Progenitor cell of endocrine pancreas (in vitro differentiated cells): Measurements from ENCODE around the gene ALDH1A1. TPM values are rescaled to one million over a fixed set of nuclear protein-coding genes. Genes with fewer than 3 reads are reported as not detected.

Experiments used
- DNase-seq: peaks from one replicate; pipeline ENCODE4 v3.0.0; 2021; ENCODE audit warnings: low spot score; ENCODE audit not compliant: unreplicated experiment
- H3K27ac Mint-ChIP-seq: 2 replicates; pipeline ENCODE4 v1.8.0; 2021; ENCODE audit warnings: mild to moderate bottlenecking, moderate library complexity, mixed read lengths
- H3K27me3 Mint-ChIP-seq: 2 replicates; pipeline ENCODE4 v1.8.0; 2021; ENCODE audit warnings: mixed read lengths
- H3K36me3 Mint-ChIP-seq: 2 replicates; pipeline ENCODE4 v1.8.0; 2022; ENCODE audit warnings: mixed read lengths; ENCODE audit not compliant: insufficient read depth
- H3K4me1 Mint-ChIP-seq: 2 replicates; pipeline ENCODE4 v1.8.0; 2021; ENCODE audit warnings: low read depth, mixed read lengths
- H3K4me3 Mint-ChIP-seq: 2 replicates; pipeline ENCODE4 v1.8.0; 2021; ENCODE audit warnings: low read depth, mild to moderate bottlenecking, moderate library complexity, mixed read lengths
- H3K9me3 Mint-ChIP-seq: 2 replicates; pipeline ENCODE4 v1.8.0; 2021; ENCODE audit warnings: low read depth, mixed read lengths
- CTCF ChIP-seq: fragments of 200-600 bp; sonication (generic); IDR thresholded peaks from one replicate; pipeline ENCODE4 v1.5.0; 2021; ENCODE audit warnings: antibody characterized with exemption, mild to moderate bottlenecking; ENCODE audit not compliant: unreplicated experiment
- total RNA-seq: library from RNA; stranded (reverse); gene quantifications from 2 replicates; pipeline ENCODE4 v1.2.1, GENCODE V29; 2021

Gene ALDH1A1
- total RNA-seq, 1 donor from 2014 or later = 188 TPM

GRCh38 chr9:72935595-72935994 lies 17.3 kb downstream of the ALDH1A1 start:
- Mint-ChIP-seq H3K9me3 (peaks cover 6% of the 10 kb centered on the region), H3K4me3 (no peak overlapping the region), H3K27me3 (no peaks in the 10 kb centered on the region), H3K27ac (no peak overlapping the region), H3K4me1 (peaks cover 5% of the 10 kb centered on the region), H3K36me3 (peaks cover 9% of the 10 kb centered on the region)
- DNase-seq = no peak
- TF ChIP-seq CTCF = no peak

DNA sequence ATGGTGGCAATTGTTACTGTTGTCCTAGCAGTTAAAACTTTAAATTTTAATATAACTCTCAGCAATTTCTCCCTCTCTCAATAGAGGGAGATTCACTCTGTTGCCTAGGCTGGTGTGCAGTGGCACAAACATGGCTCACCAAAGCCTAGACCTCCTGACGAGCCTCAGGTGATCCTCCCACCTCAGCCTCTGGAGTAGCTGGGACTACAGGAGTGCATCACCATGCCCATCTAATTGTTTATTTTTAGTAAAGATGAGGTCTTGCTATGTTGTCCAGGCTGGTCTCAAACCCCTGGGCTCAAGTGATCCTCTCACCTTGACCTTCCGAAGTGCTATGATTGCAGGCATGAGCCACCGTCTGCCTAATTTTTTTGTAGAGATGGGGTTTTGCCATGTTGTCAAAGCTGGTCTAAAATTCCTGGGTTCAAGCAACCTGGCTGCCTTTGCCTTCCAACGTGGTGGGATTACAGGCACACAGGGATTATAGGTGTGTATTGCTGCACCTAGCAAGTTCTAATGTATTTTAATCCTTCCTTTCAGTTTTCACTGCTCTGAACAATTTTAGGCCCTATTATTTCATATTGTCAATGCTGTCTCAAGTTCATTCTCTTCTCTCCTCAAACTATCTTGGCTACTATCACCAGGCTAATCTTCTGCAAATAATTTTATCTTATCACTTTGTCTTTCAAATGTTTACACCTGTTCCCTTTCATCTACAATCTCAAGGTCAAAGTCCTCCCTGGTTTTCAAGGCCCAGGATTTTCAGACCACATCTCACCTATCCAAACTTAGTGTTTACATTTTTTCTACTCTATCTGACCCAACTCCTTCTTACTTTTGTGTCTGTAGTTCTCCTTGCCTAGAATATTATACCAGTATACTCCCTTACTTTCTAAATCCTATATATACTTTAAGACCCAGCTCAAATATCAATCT lies 18.9 kb downstream of the ALDH1A1 start:
- Mint-ChIP-seq H3K27ac (no peak overlapping the region), H3K4me3 (no peak overlapping the region), H3K9me3 (peaks cover 6% of the 10 kb centered on the region), H3K36me3 (peaks cover 10% of the 10 kb centered on the region), H3K4me1 (peaks cover 5% of the 10 kb centered on the region), H3K27me3 (no peaks in the 10 kb centered on the region)
- no peak for TF ChIP-seq CTCF
- DNase-seq = no peak

GRCh38 chr9:72932619-72933018 lies 20.2 kb downstream of the ALDH1A1 start:
- DNase-seq = no peak
- no peak overlapping the region for H3K4me3 Mint-ChIP-seq
- no peak overlapping the region for H3K27ac Mint-ChIP-seq
- peaks cover 15% of the 10 kb centered on the region for H3K36me3 Mint-ChIP-seq
- no peaks in the 10 kb centered on the region for H3K27me3 Mint-ChIP-seq
- peaks cover 5% of the 10 kb centered on the region for H3K4me1 Mint-ChIP-seq
- no peak for TF ChIP-seq CTCF
- H3K9me3 Mint-ChIP-seq = peaks cover 6% of the 10 kb centered on the region

DNA sequence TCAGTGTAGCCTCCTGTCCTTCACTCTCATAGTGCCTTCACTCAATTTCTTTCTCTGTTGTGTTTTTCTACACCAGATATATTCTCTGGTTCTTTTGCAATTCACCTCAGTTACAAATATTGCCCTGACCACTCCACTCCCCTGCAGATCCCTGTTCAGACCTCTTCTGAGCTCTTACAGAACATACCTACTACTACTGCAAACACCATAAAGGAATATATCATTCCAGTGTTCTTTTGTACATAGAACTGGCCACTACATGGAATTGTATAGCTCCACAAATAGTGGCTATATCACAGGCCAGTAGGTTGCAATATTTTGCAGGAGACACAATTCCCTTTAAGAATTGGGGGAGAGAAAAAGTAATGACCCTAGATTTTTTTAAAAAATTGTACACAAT lies 21.0 kb downstream of the ALDH1A1 start:
- DNase-seq = no peak
- H3K9me3 Mint-ChIP-seq = peaks cover 6% of the 10 kb centered on the region
- TF ChIP-seq CTCF = no peak
- no peaks in the 10 kb centered on the region for H3K27me3 Mint-ChIP-seq
- no peak overlapping the region for H3K4me3 Mint-ChIP-seq
- peaks cover 5% of the 10 kb centered on the region for H3K4me1 Mint-ChIP-seq
- no peak overlapping the region for H3K27ac Mint-ChIP-seq
- H3K36me3 Mint-ChIP-seq = peaks cover 18% of the 10 kb centered on the region

DNA sequence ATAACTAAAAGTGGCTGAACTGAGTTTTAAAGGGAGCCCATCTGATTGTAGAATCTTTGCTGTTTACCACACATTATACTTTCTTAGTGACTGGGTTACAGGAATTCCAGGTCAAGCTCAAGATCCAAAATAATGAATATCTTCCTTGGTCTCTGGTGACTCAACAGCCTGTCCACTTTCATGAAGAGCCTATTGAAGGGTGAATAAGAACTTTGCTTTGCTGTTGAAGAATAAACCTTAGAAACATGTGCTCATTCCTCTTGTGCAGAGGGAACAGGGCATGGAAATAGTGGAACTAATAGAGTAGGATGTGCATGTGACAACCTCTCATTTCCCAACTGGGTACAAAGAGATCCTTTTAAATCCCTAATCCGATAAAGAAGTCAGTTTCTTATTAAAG lies 21.4 kb downstream of the ALDH1A1 start:
- Mint-ChIP-seq H3K36me3 (peaks cover 18% of the 10 kb centered on the region), H3K9me3 (peaks cover 6% of the 10 kb centered on the region), H3K4me1 (peaks cover 5% of the 10 kb centered on the region), H3K27ac (no peak overlapping the region), H3K27me3 (no peaks in the 10 kb centered on the region), H3K4me3 (no peak overlapping the region)
- no peak for TF ChIP-seq CTCF
- no peak for DNase-seq
